ENCODE data around the gene DPP6.

DNA sequence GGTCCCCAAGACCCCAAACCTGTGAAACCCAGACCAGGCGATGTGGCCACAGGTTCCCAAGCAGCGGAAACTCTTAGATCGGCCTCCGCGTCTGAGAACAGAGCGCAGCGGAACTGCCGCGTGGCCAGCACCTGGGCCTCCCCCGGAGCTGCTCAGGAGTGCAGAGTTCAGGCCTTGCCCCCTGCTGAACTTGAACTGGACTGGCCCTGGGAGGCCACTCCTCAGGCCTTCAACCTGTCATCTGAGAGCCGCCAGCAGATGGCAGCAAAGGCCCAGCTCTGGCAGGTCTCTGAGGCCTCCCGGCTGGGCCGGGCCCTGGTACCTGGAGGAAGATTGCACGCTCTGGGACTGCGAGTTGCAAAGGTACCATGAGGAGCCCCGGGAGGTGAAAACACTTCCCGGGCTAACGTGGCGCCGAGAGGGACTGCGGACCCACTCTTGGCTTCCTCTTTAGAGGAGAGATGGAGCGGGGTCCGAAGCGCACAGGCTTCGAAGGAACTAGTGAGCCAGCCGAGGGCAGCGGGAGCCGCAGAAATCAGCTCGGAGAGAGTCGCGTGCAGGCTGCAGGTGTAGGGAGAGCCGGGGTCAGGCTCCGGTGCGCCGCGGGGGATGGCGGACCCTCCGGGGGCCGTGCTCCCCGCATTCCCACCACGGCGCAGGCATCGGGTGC is 861.6 kb downstream of the DPP6 start:
- no peak for TF ChIP-seq POLR2A (IDR thresholded peaks at IDR 0.05; ENCODE audit: low read depth)
- TF ChIP-seq, protein P1, sequence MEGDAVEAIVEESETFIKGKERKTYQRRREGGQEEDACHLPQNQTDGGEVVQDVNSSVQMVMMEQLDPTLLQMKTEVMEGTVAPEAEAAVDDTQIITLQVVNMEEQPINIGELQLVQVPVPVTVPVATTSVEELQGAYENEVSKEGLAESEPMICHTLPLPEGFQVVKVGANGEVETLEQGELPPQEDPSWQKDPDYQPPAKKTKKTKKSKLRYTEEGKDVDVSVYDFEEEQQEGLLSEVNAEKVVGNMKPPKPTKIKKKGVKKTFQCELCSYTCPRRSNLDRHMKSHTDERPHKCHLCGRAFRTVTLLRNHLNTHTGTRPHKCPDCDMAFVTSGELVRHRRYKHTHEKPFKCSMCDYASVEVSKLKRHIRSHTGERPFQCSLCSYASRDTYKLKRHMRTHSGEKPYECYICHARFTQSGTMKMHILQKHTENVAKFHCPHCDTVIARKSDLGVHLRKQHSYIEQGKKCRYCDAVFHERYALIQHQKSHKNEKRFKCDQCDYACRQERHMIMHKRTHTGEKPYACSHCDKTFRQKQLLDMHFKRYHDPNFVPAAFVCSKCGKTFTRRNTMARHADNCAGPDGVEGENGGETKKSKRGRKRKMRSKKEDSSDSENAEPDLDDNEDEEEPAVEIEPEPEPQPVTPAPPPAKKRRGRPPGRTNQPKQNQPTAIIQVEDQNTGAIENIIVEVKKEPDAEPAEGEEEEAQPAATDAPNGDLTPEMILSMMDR (IDR thresholded peaks at IDR 0.05) = peak in 2 of 3 experiments; percentile 81
